Stimulated activated CD8-positive, alpha-beta memory T cell treated with anti-CD3 and anti-CD28 coated beads, Interleukin-15, amount 100 ng/mL, for 48 hours (primary cell): ENCODE results near the gene CCR7.
A peak's percentile ranks its signal among the peaks of the same experiment; 100 is the strongest.
"Not testable (repeated sequence)": the region's sequence is repeated elsewhere in the genome, so short reads cannot be mapped to it uniquely, and the experiment has no call there.

Experiments
- DNase-seq, 2 donors: peaks; one replicate each; pipeline ENCODE4 v3.0.0-alpha.2; 2020; ENCODE audit warnings: low read depth in 2 of 2

The CCR7 gene

DNA sequence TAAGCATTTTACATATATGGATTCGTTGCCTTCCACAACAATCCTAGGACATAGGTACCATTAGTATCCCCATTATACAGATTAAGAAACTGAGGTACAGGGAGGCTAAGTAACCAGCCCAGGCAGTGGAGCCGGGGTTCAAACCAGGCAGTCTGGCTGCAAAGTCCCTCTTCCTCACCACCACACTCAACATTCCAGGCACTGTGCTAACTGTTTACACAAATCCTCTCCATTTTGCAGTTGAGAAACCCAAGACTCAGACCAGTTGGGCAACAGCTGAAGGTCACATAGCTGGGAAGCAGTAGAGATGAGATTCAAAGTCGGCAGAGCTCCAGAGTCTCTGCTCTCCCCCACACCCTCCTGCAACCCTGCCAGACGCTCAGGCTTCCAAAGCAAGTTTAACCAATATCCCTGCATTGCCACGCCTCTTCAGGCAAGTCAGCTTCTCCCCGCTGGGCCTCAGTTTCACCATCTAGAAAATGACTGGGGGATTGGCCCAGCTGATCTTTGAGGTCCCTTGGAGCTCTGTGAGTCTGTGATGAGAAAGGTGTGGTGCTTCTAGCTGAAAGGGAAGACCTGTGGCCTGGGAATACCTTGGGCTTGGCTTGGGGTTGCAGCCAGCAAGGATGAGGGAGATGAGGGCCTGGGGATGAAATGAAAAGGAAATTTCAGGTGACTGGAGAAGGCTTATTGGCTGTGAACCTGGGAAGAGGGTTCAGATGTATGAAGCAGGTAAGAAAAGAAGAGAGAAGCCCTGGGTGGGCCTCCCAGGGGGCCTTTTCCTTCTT, 14.0 kb downstream of the CCR7 start:
- DNase-seq: no peak

GRCh38 chr17:40550608-40551007, 14.7 kb downstream of the CCR7 start:
- no peak for DNase-seq

- no peak for DNase-seq
Observed at GRCh38 chr17:40548982-40549685, 16.1 kb downstream of the CCR7 start.

GRCh38 chr17:40548491-40548981, 16.7 kb downstream of the CCR7 start:
- no peak for DNase-seq

GRCh38 chr17:40547785-40548478, 17.3 kb downstream of the CCR7 start:
- DNase-seq: no peak

- DNase-seq: peak; percentile 63 to 66
Observed at GRCh38 chr17:40547079-40547784, 18.0 kb downstream of the CCR7 start.

- DNase-seq: not testable (repeated sequence)
Observed at GRCh38 chr17:40546497-40546896, 18.8 kb downstream of the CCR7 start.

DNA sequence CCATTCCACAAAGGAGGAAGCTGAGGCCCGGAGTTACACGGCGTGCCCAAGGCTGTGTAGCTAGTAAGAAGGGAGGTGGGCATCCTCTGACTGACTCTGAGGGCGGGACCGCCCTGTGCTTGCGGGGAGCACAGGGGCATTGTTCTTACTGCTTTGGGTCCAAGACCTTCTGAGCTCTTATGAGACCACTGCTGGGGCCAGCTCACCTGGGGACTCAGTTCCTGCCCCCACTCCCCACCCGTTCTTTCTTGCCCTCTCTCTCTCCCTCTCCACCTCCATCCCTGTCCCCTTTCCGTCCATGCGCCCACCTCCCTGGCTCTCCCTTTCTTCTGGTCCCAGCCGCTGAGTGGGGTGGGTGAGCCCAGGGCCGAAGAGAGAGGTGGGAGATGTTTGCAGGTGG, 19.6 kb downstream of the CCR7 start:
- no peak for DNase-seq

DNA sequence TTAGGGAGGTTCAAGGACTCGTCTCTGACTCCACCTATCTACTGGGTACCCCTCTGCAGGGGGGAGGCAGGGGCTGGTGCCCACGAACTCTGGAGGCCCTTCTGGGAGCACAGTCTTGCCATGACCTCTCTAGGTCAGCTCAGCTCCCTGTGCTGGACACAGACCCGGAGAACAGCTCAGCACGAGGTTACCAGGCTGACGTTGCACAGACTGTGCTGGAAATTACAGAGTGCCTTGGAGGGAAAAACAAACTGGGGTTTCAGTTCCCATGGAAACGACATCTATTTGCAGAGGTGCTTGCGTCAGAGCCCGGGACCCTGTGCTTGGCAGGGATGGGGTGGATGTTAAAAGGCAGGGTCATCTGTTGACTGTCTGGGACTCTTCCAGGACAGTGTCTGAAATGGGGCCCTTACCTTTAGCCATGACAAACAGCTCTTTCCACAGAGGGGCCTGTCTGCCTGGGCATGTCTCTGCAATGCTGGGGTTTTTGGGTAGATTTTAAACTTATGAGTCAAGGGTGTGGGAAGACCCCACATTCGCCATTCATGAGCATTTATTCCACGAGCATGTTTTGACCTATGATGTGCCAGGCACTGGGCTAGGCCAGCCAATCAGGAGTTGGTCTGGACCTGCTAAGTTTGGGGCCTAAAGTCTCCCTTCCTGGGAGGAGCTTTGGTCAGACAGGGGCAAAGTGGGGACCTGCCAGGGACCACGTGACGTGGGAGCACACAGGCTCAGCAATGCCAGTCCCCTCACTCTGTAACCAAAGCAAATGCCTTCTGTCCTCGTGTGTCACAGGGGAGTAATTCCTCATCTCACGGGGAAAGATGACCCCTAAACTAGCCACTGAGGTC, 22.5 kb downstream of the CCR7 start:
- DNase-seq: peak; percentile 76

DNA sequence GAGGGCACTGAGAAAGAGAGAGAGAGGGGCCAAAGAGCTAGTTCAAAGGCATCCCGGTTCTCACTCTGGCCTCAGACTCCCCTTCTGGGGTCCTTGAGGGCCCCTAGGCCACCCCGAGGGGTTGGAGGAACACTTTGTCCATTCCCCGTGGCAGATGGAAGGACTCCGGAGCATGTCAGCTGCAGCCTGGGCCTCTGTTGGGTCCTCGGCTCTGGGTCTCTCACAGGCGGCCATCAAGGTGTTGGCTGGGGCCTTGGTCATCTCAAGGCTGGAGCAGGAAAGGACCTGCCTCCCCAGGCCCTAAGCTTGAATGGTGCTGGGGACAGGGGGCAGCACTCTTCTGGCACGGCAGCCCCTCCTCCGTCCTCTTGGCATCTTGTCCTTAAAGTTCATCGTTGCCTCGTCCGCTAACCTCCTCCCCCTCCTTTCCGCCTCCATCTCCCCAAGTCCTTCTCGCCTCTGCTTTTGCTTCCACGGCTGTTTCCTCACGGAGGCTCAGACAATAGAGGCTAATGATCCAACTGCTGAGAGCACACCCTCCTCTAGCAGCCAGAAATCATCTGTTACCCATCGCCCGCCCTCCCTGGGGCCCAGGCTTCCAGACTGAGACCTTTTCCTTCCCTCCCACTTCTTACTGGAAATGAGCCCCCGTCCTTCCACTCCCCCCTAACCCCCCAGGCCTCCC, 23.3 kb downstream of the CCR7 start:
- no peak for DNase-seq

- peak; percentile 76 for DNase-seq
Observed at GRCh38 chr17:40541060-40541872, 24.0 kb downstream of the CCR7 start.

DNA sequence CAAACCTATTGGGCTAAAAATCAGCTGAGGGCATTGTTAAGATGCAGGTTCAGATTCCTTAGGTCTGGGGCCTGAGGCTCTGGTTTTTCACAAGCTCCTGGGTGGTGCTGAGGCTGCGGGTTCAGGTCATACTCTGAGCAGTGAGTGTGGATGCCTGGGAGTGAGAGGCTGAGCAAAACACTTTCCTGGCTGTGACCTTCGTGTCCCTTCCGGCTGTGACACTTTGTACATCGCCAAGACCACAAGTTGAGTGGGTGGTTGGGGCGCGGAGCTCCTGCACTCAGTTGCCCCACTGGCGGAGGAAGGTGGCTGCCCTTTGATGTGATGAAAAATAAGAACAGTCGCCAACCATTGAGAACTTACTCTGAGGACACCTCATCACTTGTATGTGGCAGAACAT, 24.8 kb downstream of the CCR7 start:
- DNase-seq: peak; percentile 69 to 79

- no peak for DNase-seq
Observed at GRCh38 chr17:40539711-40540411, 25.4 kb downstream of the CCR7 start.

GRCh38 chr17:40538936-40539705, 26.2 kb downstream of the CCR7 start:
- no peak for DNase-seq

- no peak for DNase-seq
Observed at GRCh38 chr17:40538019-40538935, 27.0 kb downstream of the CCR7 start.

GRCh38 chr17:40536295-40537171, 28.7 kb downstream of the CCR7 start:
- DNase-seq: no peak
